H9 (cell line): ENCODE data around the gene LSS. TPM values are rescaled to one million over a fixed set of nuclear protein-coding genes. Genes with fewer than 3 reads are reported as not detected.

Source experiments
- DNase-seq: peaks from one replicate; pipeline ENCODE4 v3.0.0-alpha.2; 2017
- H2AFZ ChIP-seq: one replicate; pipeline ENCODE4 v1.6.1; 2013; ENCODE audit warnings: mild to moderate bottlenecking, low read length, control low read depth, moderate library complexity
- H2AK5ac ChIP-seq: 2 replicates; pipeline ENCODE4 v1.6.1; 2013; ENCODE audit warnings: low read length, control low read depth, mixed read lengths; ENCODE audit not compliant: insufficient read length
- H2BK120ac ChIP-seq: one replicate; pipeline ENCODE4 v1.6.1; 2013; ENCODE audit warnings: low read depth, mild to moderate bottlenecking, low read length, control low read depth, inconsistent platforms; ENCODE audit not compliant: poor library complexity, severe bottlenecking
- H2BK12ac ChIP-seq: 2 replicates; pipeline ENCODE4 v1.6.1; 2013; ENCODE audit warnings: low read length, control low read depth, mixed read lengths, low read depth; ENCODE audit not compliant: insufficient read length
- H2BK15ac ChIP-seq: 2 replicates; pipeline ENCODE4 v1.6.1; 2013; ENCODE audit warnings: low read depth, low read length, control low read depth
- H2BK20ac ChIP-seq: one replicate; pipeline ENCODE4 v1.6.1; 2013; ENCODE audit warnings: low read depth, mild to moderate bottlenecking, low read length, control low read depth, inconsistent platforms; ENCODE audit not compliant: poor library complexity, severe bottlenecking
- H2BK5ac ChIP-seq: 2 replicates; pipeline ENCODE4 v1.6.1; 2013; ENCODE audit warnings: low read length, control low read depth, mixed read lengths; ENCODE audit not compliant: insufficient read length
- H3K14ac ChIP-seq: 2 replicates; pipeline ENCODE4 v1.6.1; 2013; ENCODE audit warnings: low read length, control low read depth; ENCODE audit not compliant: insufficient read depth
- H3K18ac ChIP-seq: 2 replicates; pipeline ENCODE4 v1.6.1; 2013; ENCODE audit warnings: low read depth, mild to moderate bottlenecking, mixed read lengths, low read length, control low read depth; ENCODE audit not compliant: insufficient read length
- H3K23ac ChIP-seq: 2 replicates; pipeline ENCODE4 v1.6.1; 2013; ENCODE audit warnings: low read length, control low read depth, mixed read lengths, low read depth; ENCODE audit not compliant: insufficient read length
- H3K23me2 ChIP-seq: 2 replicates; pipeline ENCODE4 v1.6.1; 2013; ENCODE audit warnings: low read depth, mild to moderate bottlenecking, mixed read lengths, low read length, control low read depth; ENCODE audit not compliant: insufficient read length, poor library complexity, severe bottlenecking
- H3K27ac ChIP-seq: 2 replicates; pipeline ENCODE4 v1.5.1; 2013; ENCODE audit warnings: low read length, control low read depth, mixed read lengths, low read depth; ENCODE audit not compliant: insufficient read length
- H3K27me3 ChIP-seq: 2 replicates; pipeline ENCODE4 v1.6.1; 2013; ENCODE audit warnings: low read length, control low read depth, inconsistent platforms; ENCODE audit not compliant: insufficient read depth
- H3K4ac ChIP-seq: 2 replicates; pipeline ENCODE4 v1.6.1; 2013; ENCODE audit warnings: low read depth, mild to moderate bottlenecking, control low read depth, inconsistent platforms, low read length, moderate library complexity
- H3K4me1 ChIP-seq: 2 replicates; pipeline ENCODE4 v1.6.1; 2013; ENCODE audit warnings: low read length, control low read depth, inconsistent platforms; ENCODE audit not compliant: insufficient read depth
- H3K4me2 ChIP-seq: 2 replicates; pipeline ENCODE4 v1.6.1; 2013; ENCODE audit warnings: low read length, control low read depth, mixed read lengths; ENCODE audit not compliant: insufficient read length, insufficient read depth
- H3K56ac ChIP-seq: 2 replicates; pipeline ENCODE4 v1.6.1; 2013; ENCODE audit warnings: low read depth, mild to moderate bottlenecking, mixed read lengths, low read length, control low read depth; ENCODE audit not compliant: insufficient read length
- H3K79me1 ChIP-seq: 2 replicates; pipeline ENCODE4 v1.6.1; 2013; ENCODE audit warnings: low read depth, mild to moderate bottlenecking, moderate library complexity, low read length, control low read depth, inconsistent platforms; ENCODE audit not compliant: insufficient read depth, poor library complexity, severe bottlenecking
- H3K79me2 ChIP-seq: 2 replicates; pipeline ENCODE4 v1.6.1; 2013; ENCODE audit warnings: low read length, control low read depth, inconsistent platforms; ENCODE audit not compliant: insufficient read depth
- H3K9ac ChIP-seq: 2 replicates; pipeline ENCODE4 v1.6.1; 2013; ENCODE audit warnings: low read length, control low read depth, mixed read lengths; ENCODE audit not compliant: insufficient read length; ENCODE audit errors: extremely low read depth
- H3K9me3 ChIP-seq: one replicate; pipeline ENCODE4 v1.6.1; 2013; ENCODE audit warnings: low read depth, low read length, inconsistent platforms; ENCODE audit not compliant: control insufficient read depth
- H3T11ph ChIP-seq: one replicate; pipeline ENCODE4 v1.6.1; 2013; ENCODE audit warnings: mild to moderate bottlenecking, low read length, control low read depth, inconsistent platforms
- H4K20me1 ChIP-seq: one replicate; pipeline ENCODE4 v1.6.1; 2013; ENCODE audit not compliant: control insufficient read depth, insufficient read length, insufficient read depth
- H4K5ac ChIP-seq: 2 replicates; pipeline ENCODE4 v1.6.1; 2013; ENCODE audit warnings: low read depth, mild to moderate bottlenecking, mixed read lengths, low read length, control low read depth; ENCODE audit not compliant: insufficient read length
- H4K8ac ChIP-seq: replicated peaks from 2 replicates; pipeline ENCODE4 v1.6.1; 2013; ENCODE audit warnings: low read length, control low read depth, mixed read lengths, low read depth; ENCODE audit not compliant: insufficient read length
- H4K91ac ChIP-seq: 2 replicates; pipeline ENCODE4 v1.6.1; 2013; ENCODE audit warnings: low read depth, mild to moderate bottlenecking, moderate library complexity, mixed read lengths, low read length, control low read depth; ENCODE audit not compliant: insufficient read length
- H3K27ac Mint-ChIP-seq, 3 experiments: 2 replicates in 2 of 3; 3 replicates in 1 of 3; pipeline ENCODE4 v1.8.0; 2020 to 2021; ENCODE audit warnings: mixed read lengths in 3 of 3, mild to moderate bottlenecking in 1 of 3, moderate library complexity in 1 of 3
- H3K27me3 Mint-ChIP-seq: 2 replicates; pipeline ENCODE4 v1.8.0; 2021; ENCODE audit warnings: low read depth, mild to moderate bottlenecking, moderate library complexity, mixed read lengths
- H3K36me3 Mint-ChIP-seq, 3 experiments: 2 replicates in 2 of 3; 3 replicates in 1 of 3; pipeline ENCODE4 v1.8.0; 2020 to 2021; ENCODE audit warnings: low read depth in 3 of 3, mixed read lengths in 3 of 3; ENCODE audit not compliant: insufficient read depth in 1 of 3
- H3K4me1 Mint-ChIP-seq, 2 experiments: 2 replicates each; pipeline ENCODE4 v1.8.0; 2020; ENCODE audit warnings: mixed read lengths in 2 of 2
- H3K4me3 Mint-ChIP-seq, 2 experiments: 2 replicates in 1 of 2; 3 replicates in 1 of 2; pipeline ENCODE4 v1.8.0; 2020 to 2021; ENCODE audit warnings: mild to moderate bottlenecking in 2 of 2, mixed read lengths in 2 of 2, moderate library complexity in 1 of 2
- H3K9me3 Mint-ChIP-seq, 2 experiments: 2 replicates in 1 of 2; 3 replicates in 1 of 2; pipeline ENCODE4 v1.8.0; 2020; ENCODE audit warnings: mild to moderate bottlenecking in 2 of 2, mixed read lengths in 2 of 2, moderate library complexity in 1 of 2
- WGBS: extraction: QIAGEN DNeasy Blood & Tissue Kit; methylation state at CpG from one replicate; pipeline ENCODE4 v1.1.7; 2013; ENCODE audit warnings: missing lambda C conversion rate, low lambda C conversion rate, mixed read lengths; ENCODE audit not compliant: insufficient read length; ENCODE audit errors: extremely low coverage; 5-methylcytosine and 5-hydroxymethylcytosine counted together
- total RNA-seq: library from RNA; stranded (reverse); gene quantifications from 2 replicates; pipeline ENCODE4 v1.2.1, GENCODE V29; 2021
- TF ChIP-seq, protein P1 (sequence below): fragments of 200-600 bp; sonication (generic); conservative IDR thresholded peaks from 3 replicates; pipeline ENCODE4 v1.8.0; 2021; ENCODE audit warnings: antibody characterized with exemption, mild to moderate bottlenecking

The LSS gene
- total RNA-seq, 1 experiment from 2014 or later, result 69.2 TPM

GRCh38 chr21:46273341-46273740 is 44.8 kb upstream of the LSS start:
- Histone ChIP-seq H3K23ac (no peak overlapping the region), H3K23me2 (no peaks in the 10 kb centered on the region), H3K14ac (no peak overlapping the region), H2BK12ac (no peak overlapping the region), H3K18ac (no peak overlapping the region), H2AK5ac (no peak overlapping the region), H3K4me2 (no peak overlapping the region), H3K4ac (no peak overlapping the region), H4K8ac (no peak overlapping the region), H3K79me1 (peaks cover under 1% of the 10 kb centered on the region), H2BK20ac (no peak overlapping the region), H2BK5ac (no peak overlapping the region), H4K20me1 (no peaks in the 10 kb centered on the region), H4K5ac (no peak overlapping the region), H3K27ac (no peak overlapping the region), H2BK15ac (no peak overlapping the region), H3K79me2 (no peaks in the 10 kb centered on the region), H3K9ac (no peak overlapping the region), H3K4me1 (no peaks in the 10 kb centered on the region), H4K91ac (no peak overlapping the region), H3T11ph (no peak overlapping the region), H2BK120ac (no peak overlapping the region), H3K9me3 (no peaks in the 10 kb centered on the region), H2AFZ (no peak overlapping the region), H3K56ac (no peak overlapping the region), H3K27me3 (no peaks in the 10 kb centered on the region)
- WGBS, result no CpG with 5 or more reads among the region's 14 CpGs
- H3K9me3 Mint-ChIP-seq, result no peaks in the 10 kb centered on the region
- no peaks in the 10 kb centered on the region for H3K27me3 Mint-ChIP-seq
- no peaks in the 10 kb centered on the region for H3K4me1 Mint-ChIP-seq
- TF ChIP-seq, protein P1, sequence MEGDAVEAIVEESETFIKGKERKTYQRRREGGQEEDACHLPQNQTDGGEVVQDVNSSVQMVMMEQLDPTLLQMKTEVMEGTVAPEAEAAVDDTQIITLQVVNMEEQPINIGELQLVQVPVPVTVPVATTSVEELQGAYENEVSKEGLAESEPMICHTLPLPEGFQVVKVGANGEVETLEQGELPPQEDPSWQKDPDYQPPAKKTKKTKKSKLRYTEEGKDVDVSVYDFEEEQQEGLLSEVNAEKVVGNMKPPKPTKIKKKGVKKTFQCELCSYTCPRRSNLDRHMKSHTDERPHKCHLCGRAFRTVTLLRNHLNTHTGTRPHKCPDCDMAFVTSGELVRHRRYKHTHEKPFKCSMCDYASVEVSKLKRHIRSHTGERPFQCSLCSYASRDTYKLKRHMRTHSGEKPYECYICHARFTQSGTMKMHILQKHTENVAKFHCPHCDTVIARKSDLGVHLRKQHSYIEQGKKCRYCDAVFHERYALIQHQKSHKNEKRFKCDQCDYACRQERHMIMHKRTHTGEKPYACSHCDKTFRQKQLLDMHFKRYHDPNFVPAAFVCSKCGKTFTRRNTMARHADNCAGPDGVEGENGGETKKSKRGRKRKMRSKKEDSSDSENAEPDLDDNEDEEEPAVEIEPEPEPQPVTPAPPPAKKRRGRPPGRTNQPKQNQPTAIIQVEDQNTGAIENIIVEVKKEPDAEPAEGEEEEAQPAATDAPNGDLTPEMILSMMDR, result no peak
- H3K36me3 Mint-ChIP-seq, result peaks cover 42 to 92% (median 76%) of the 10 kb centered on the region in 3 experiments; a peak in 6 of 7 replicates
- no peak overlapping the region for H3K4me3 Mint-ChIP-seq
- DNase-seq, result no peak
- no peak overlapping the region for H3K27ac Mint-ChIP-seq
